B cell (primary cell): Measurements from ENCODE around the gene RSPH1. TPM values are rescaled to one million over a fixed set of nuclear protein-coding genes. Genes with fewer than 3 reads are reported as not detected.
A peak's percentile ranks its signal among the peaks of the same experiment; 100 is the strongest.

Experiments
- ATAC-seq: fragments of 200-7000 bp; cut with Tn5 transposase; one replicate; pipeline ENCODE4 v1.10.0; 2021; ENCODE audit warnings: low read depth, mild to moderate bottlenecking, moderate number of reproducible peaks, moderate library complexity
- CTCF ChIA-PET: fragments of 350-600 bp; sonication (Branson Sonifier 250); formaldehyde crosslinking; loops from one replicate; lab custom pipeline; 2021; ENCODE audit warnings: antibody characterized with exemption, inconsistent platforms; lab: Charles Lee
- POLR2A ChIA-PET: fragments of 350-600 bp; sonication (Branson Sonifier 250); formaldehyde crosslinking; loops from one replicate; lab custom pipeline; 2021; ENCODE audit warnings: antibody characterized with exemption; lab: Charles Lee
- DNase-seq: peaks from one replicate; pipeline ENCODE4 v3.0.0; 2013
- H2AFZ ChIP-seq: 2 replicates; pipeline ENCODE4 v1.6.1; 2012; ENCODE audit warnings: mild to moderate bottlenecking, low read depth, low read length; ENCODE audit not compliant: insufficient read depth, poor library complexity, severe bottlenecking
- H3K27ac ChIP-seq, 2 donors: 1 replicate in 1 of 2; 2 replicates in 1 of 2; pipeline ENCODE4 v1.5.1; 2012 to 2013; ENCODE audit warnings: low read length in 2 of 2, mild to moderate bottlenecking in 2 of 2, moderate library complexity in 1 of 2
- H3K27me3 ChIP-seq, 4 experiments: fragments of 200-600 bp in 1 of 4; sonication (generic) in 1 of 4; replicated peaks in 1 of 4; 1 replicate in 2 of 4; 2 replicates in 2 of 4; pipeline versions ENCODE4 v1.6.1 to v1.7.0; 2013 to 2016; ENCODE audit warnings: low read length in 3 of 4, mild to moderate bottlenecking in 2 of 4, mixed read lengths in 1 of 4, moderate library complexity in 1 of 4; ENCODE audit not compliant: insufficient read depth in 4 of 4, control insufficient read depth in 3 of 4; ENCODE audit errors: control extremely low read depth in 1 of 4
- H3K36me3 ChIP-seq, 2 experiments: replicated peaks in 1 of 2; 1 replicate in 1 of 2; 2 replicates in 1 of 2; pipeline versions ENCODE4 v1.6.1 to v1.7.1; 2013; ENCODE audit warnings: low read length in 1 of 2; ENCODE audit not compliant: insufficient read depth in 2 of 2, control insufficient read depth in 1 of 2; ENCODE audit errors: control extremely low read depth in 1 of 2, extremely low read depth in 1 of 2
- H3K4me1 ChIP-seq, 2 donors: fragments of 200-600 bp in 1 of 2; sonication (generic) in 1 of 2; 1 replicate in 1 of 2; 2 replicates in 1 of 2; pipeline versions ENCODE4 v1.5.1 to v1.6.1; 2013 to 2017; ENCODE audit warnings: low read length in 2 of 2; ENCODE audit not compliant: control insufficient read depth in 2 of 2, insufficient read depth in 2 of 2
- H3K4me2 ChIP-seq: replicated peaks from 2 replicates; pipeline ENCODE3; 2012; ENCODE audit warnings: mild to moderate bottlenecking, low read depth, low read length; ENCODE audit not compliant: poor library complexity, severe bottlenecking
- H3K4me3 ChIP-seq, 5 experiments: fragments of 200-600 bp in 1 of 5; sonication (generic) in 1 of 5; 1 replicate in 3 of 5; 2 replicates in 2 of 5; pipeline versions ENCODE4 v1.5.1 to v1.7.0; 2011 to 2016; ENCODE audit warnings: low read length in 4 of 5, mild to moderate bottlenecking in 4 of 5, low read depth in 2 of 5, control low read depth in 1 of 5, moderate library complexity in 1 of 5; ENCODE audit not compliant: insufficient read depth in 1 of 5; ENCODE audit errors: control extremely low read depth in 1 of 5, extremely low read depth in 1 of 5
- H3K79me2 ChIP-seq: fragments of 200-600 bp; sonication (generic); one replicate; pipeline ENCODE4 v1.6.0; 2016; ENCODE audit warnings: low read length; ENCODE audit not compliant: control insufficient read depth, insufficient read depth
- H3K9ac ChIP-seq: fragments of 200-600 bp; sonication (generic); 2 replicates; pipeline ENCODE4 v1.6.1; 2017; ENCODE audit warnings: mild to moderate bottlenecking, low read length, moderate library complexity
- H3K9me3 ChIP-seq, 3 donors: one replicate each; pipeline versions ENCODE4 v1.6.1 to v1.7.1; 2013; ENCODE audit warnings: low read length in 2 of 3; ENCODE audit not compliant: control insufficient read depth in 2 of 3, insufficient read depth in 1 of 3; ENCODE audit errors: control extremely low read depth in 1 of 3
- H4K20me1 ChIP-seq: 2 replicates; pipeline ENCODE4 v1.6.0; 2012; ENCODE audit warnings: mild to moderate bottlenecking, low read length; ENCODE audit not compliant: insufficient read depth, control insufficient read depth, poor library complexity, severe bottlenecking
- H3K27ac Mint-ChIP-seq: one replicate; pipeline ENCODE4 v1.8.0; 2021; ENCODE audit warnings: mixed read lengths
- H3K27me3 Mint-ChIP-seq: one replicate; pipeline ENCODE4 v1.8.0; 2021; ENCODE audit warnings: mixed read lengths
- H3K4me1 Mint-ChIP-seq: one replicate; pipeline ENCODE4 v1.8.0; 2021; ENCODE audit warnings: mixed read lengths
- H3K4me3 Mint-ChIP-seq: one replicate; pipeline ENCODE4 v1.8.0; 2021; ENCODE audit warnings: mixed read lengths
- H3K9me3 Mint-ChIP-seq: one replicate; pipeline ENCODE4 v1.8.0; 2022; ENCODE audit warnings: mixed read lengths; ENCODE audit not compliant: insufficient read depth
- EZH2 ChIP-seq: IDR thresholded peaks from 2 replicates; pipeline ENCODE4 v1.6.1; 2012; ENCODE audit warnings: borderline replicate concordance, low read depth, mild to moderate bottlenecking, moderate library complexity, low read length; ENCODE audit not compliant: insufficient read depth, poor library complexity, severe bottlenecking
- WGBS: methylation state at CpG from one replicate; pipeline ENCODE4 v1.1.5; 2013; ENCODE audit warnings: missing lambda C conversion rate; ENCODE audit not compliant: insufficient coverage; 5-methylcytosine and 5-hydroxymethylcytosine counted together
- intact Hi-C: fragments of 100-400 bp; cut with micrococcal nuclease; formaldehyde crosslinking; loops from one replicate; pipeline ENCODE4 v1.10.0; 2022
- polyA plus RNA-seq: library from polyadenylated mRNA; depleted of rRNA; stranded (reverse); fragments of >200 nt; gene quantifications from 2 replicates; pipeline ENCODE4 v1.2.3, GENCODE V29; 2012
- total RNA-seq, 2 donors: library from RNA; stranded (reverse); fragments of 120-200 nt in 1 of 2; gene quantifications; 1 replicate in 1 of 2; 2 replicates in 1 of 2; pipeline versions ENCODE4 v1.2.3 to v1.2.4, GENCODE V29; 2013 to 2022
- TF ChIP-seq, protein P1 (sequence below): fragments of 200-600 bp; IDR thresholded peaks from one replicate; pipeline ENCODE4 v1.8.0; 2022; ENCODE audit warnings: antibody characterized with exemption, mild to moderate bottlenecking

The RSPH1 gene
- total and polyA plus RNA-seq, 2 donors (not counting 1 experiment from before 2014, with no cell fraction given) = 0.10 to 0.64 TPM

DNA sequence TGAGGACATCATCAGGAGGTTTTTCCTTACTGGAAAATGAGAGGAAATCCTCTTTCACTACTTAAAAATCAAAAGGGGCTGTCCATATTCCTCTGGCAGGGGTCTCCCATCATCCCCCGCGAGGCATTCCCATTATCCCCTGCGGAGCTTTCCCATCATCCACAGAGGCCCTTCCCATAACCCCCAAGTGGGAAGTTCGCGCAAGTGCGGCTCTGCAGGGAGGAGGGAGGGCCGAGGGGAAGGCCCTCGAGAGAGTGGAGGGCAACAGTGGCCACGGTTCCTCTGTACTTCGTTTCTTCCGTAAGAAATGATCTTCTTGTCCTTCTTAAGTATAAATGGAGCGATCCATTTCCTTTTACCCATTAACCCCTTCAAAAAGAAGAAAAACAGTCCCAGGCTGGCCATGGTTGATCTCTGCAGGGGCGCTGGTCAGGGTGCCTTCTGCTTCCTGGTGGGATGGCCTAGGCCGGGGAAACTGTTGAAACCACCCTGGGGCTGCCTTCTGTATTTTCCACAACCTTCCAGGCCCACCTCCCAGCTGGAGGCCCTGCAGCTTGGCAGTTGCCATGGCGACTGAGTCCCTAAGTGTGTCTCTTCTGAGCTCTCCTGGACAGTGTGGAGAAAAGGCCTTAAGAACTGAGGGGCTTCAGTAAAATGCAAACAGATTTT, 3.6 kb upstream of the RSPH1 start:
- H3K4me1 Mint-ChIP-seq = peaks cover 26% of the 10 kb centered on the region
- peaks cover 19 to 28% of the 10 kb centered on the region in 2 donors for H3K4me1 ChIP-seq
- H3K27me3 Mint-ChIP-seq = no peaks in the 10 kb centered on the region
- H3K27me3 ChIP-seq = peaks cover 0 to 5% (median 0%) of the 10 kb centered on the region in 4 experiments
- H3K9me3 ChIP-seq = no peaks in the 10 kb centered on the region
- no peak overlapping the region for H3K27ac Mint-ChIP-seq
- H3K9me3 Mint-ChIP-seq = no peaks in the 10 kb centered on the region
- POLR2A ChIA-PET = no interaction called here
- H4K20me1 ChIP-seq = no peaks in the 10 kb centered on the region
- DNase-seq = no peak
- no peaks in the 10 kb centered on the region for H3K36me3 ChIP-seq
- H3K4me3 Mint-ChIP-seq = no peak overlapping the region
- no peak for ATAC-seq
- no peak overlapping the region for H3K9ac ChIP-seq
- no peak for TF ChIP-seq EZH2
- TF ChIP-seq, protein P1, sequence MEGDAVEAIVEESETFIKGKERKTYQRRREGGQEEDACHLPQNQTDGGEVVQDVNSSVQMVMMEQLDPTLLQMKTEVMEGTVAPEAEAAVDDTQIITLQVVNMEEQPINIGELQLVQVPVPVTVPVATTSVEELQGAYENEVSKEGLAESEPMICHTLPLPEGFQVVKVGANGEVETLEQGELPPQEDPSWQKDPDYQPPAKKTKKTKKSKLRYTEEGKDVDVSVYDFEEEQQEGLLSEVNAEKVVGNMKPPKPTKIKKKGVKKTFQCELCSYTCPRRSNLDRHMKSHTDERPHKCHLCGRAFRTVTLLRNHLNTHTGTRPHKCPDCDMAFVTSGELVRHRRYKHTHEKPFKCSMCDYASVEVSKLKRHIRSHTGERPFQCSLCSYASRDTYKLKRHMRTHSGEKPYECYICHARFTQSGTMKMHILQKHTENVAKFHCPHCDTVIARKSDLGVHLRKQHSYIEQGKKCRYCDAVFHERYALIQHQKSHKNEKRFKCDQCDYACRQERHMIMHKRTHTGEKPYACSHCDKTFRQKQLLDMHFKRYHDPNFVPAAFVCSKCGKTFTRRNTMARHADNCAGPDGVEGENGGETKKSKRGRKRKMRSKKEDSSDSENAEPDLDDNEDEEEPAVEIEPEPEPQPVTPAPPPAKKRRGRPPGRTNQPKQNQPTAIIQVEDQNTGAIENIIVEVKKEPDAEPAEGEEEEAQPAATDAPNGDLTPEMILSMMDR = no peak
- H3K4me3 ChIP-seq = no peak overlapping the region
- CTCF ChIA-PET = interaction anchor here (1.4 to 1.5 kb wide), 2 partner anchors 29 to 32 kb away, joined by 3 read pairs; no protein-coding TSS in a partner anchor
- WGBS = 100% methylated on average over 3 of the region's 15 CpGs
- H3K27ac ChIP-seq = no peak overlapping the region
- no peak overlapping the region for H2AFZ ChIP-seq
- no peak overlapping the region for H3K4me2 ChIP-seq
- intact Hi-C loops = no loop called here
- no peaks in the 10 kb centered on the region for H3K79me2 ChIP-seq

DNA sequence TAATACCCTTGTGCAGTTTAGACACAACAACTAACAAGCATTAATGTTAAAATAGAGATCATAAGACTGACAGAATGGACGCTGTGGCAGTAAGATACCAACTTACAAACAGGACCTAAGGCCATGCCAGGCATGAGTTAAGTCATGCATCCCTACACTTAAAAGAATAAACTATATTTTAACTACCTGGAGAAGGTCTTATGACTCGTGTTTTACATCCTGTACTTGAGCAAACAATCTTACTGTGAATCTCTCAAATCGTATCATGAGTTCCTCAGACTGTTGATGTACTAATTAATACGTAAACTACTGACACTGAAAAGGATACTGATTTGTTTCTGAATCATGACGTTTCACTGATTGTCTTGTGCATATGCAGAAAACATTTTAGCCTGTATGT, 2.0 kb upstream of the RSPH1 start:
- H3K4me3 Mint-ChIP-seq = peak overlapping the region; percentile 33
- H3K4me2 ChIP-seq = no peak overlapping the region
- H3K4me3 ChIP-seq = no peak overlapping the region
- no peak overlapping the region for H3K27ac Mint-ChIP-seq
- peaks cover 0 to 5% (median 0%) of the 10 kb centered on the region in 4 experiments for H3K27me3 ChIP-seq
- ChIA-PET POLR2A (no interaction called here), CTCF (interaction anchor here (1.4 to 1.6 kb wide), 2 partner anchors 31 to 40 kb away, joined by 3 to 6 read pairs; no protein-coding TSS in a partner anchor)
- no peak overlapping the region for H2AFZ ChIP-seq
- WGBS = no CpG with 5 or more reads among the region's 5 CpGs
- ATAC-seq (no peak), DNase-seq (no peak)
- no peaks in the 10 kb centered on the region for H3K27me3 Mint-ChIP-seq
- no peaks in the 10 kb centered on the region for H3K36me3 ChIP-seq
- no peak overlapping the region for H3K27ac ChIP-seq
- H3K4me1 Mint-ChIP-seq = peaks cover 15% of the 10 kb centered on the region
- no peaks in the 10 kb centered on the region for H3K79me2 ChIP-seq
- TF ChIP-seq EZH2 = no peak
- TF ChIP-seq, protein P1 = no peak
- no peaks in the 10 kb centered on the region for H4K20me1 ChIP-seq
- no peaks in the 10 kb centered on the region for H3K9me3 ChIP-seq
- H3K9me3 Mint-ChIP-seq = no peaks in the 10 kb centered on the region
- intact Hi-C loops = no loop called here
- no peak overlapping the region for H3K9ac ChIP-seq
- peaks cover 11 to 14% of the 10 kb centered on the region in 2 donors for H3K4me1 ChIP-seq
